ENCODE results near the gene PLCH2. TPM values are rescaled to one million over a fixed set of nuclear protein-coding genes. Genes with fewer than 3 reads are reported as not detected.
A peak's percentile ranks its signal among the peaks of the same experiment; 100 is the strongest.

PLCH2 gene
- total RNA-seq (2014; rRNA removed) (5.9 and 7.2 TPM in 2 replicates), Bru-seq, nascent RNA (percentile 48 among the genes with signal in this experiment), BruChase-seq, experiment 1, labeled RNA remaining after a 6-hour chase (percentile 57 among the genes with signal in this experiment), BruChase-seq, experiment 2, labeled RNA remaining after a 2-hour chase (percentile 53 among the genes with signal in this experiment)
- long read RNA-seq, partial matches to known transcripts, result 3 of 45 reads
- long read RNA-seq, other reads (novel, unspliced or antisense), result 42 of 45 reads

- no peak within 1 kb of the TSS for H2AFZ ChIP-seq (ENCODE audit: low read length)
- ATAC-seq, result no peak
- no peak within 1 kb of the TSS for H3K4me2 ChIP-seq (ENCODE audit: low read length)
- no peaks in the 10 kb centered on the region for H4K20me1 ChIP-seq (ENCODE audit: low read length)
- H3K9me3 ChIP-seq (ENCODE audit: low read length), result no peaks in the 10 kb centered on the region
- no peaks in the 10 kb centered on the region for H3K9me2 ChIP-seq (replicated peaks; ENCODE audit: low read length)
- no peaks in the 10 kb centered on the region for H3K79me2 ChIP-seq (ENCODE audit: low read length)
- DNase-seq, result no peak
- ChIA-PET CTCF (no interaction called here), POLR2A (ENCODE audit: unreplicated experiment) (no interaction called here)
- H3F3A ChIP-seq (ENCODE audit: low read length, unreplicated experiment), result no peaks in the 10 kb centered on the region
- no peak within 1 kb of the TSS for H3K4me3 ChIP-seq (ENCODE audit: low read length)
- no peak within 1 kb of the TSS for H3K27ac ChIP-seq (ENCODE audit: low read length)
- H3K36me3 ChIP-seq (ENCODE audit: low read depth, low read length), result no peaks in the 10 kb centered on the region
- TF ChIP-seq CTCF (conservative IDR thresholded peaks at IDR 0.05; ENCODE audit: low read depth, low read length), result no peak
- TF ChIP-seq EZH2phosphoT487 (IDR thresholded peaks at IDR 0.05; ENCODE audit: borderline replicate concordance, low read length), result no peak
- TF ChIP-seq EZH2 (IDR thresholded peaks at IDR 0.05; ENCODE audit: low read length, unreplicated experiment), result no peak
- H3K27me3 ChIP-seq (ENCODE audit: low read length), result no peaks in the 10 kb centered on the region
- no TSS peak for BruUV-seq (replicated peaks)
- H3K4me1 ChIP-seq (ENCODE audit: insufficient read depth, low read length), result no peaks in the 10 kb centered on the region
- intact Hi-C loops (cut with micrococcal nuclease), result no loop called here
- H3K9ac ChIP-seq (ENCODE audit: low read length), result no peak within 1 kb of the TSS
Measured at GRCh38 chr1:2476061-2476999, at the start of gene PLCH2. Gene PLCH2, plus strand, starts transcription at chr1:2476289. Its CDS starts 300 bp downstream, at chr1:2476589.

- H4K20me1 ChIP-seq (ENCODE audit: low read length), result no peaks in the 10 kb centered on the region
- H3K27me3 ChIP-seq (ENCODE audit: low read length), result no peaks in the 10 kb centered on the region
- ATAC-seq (no peak), DNase-seq (no peak)
- no peaks in the 10 kb centered on the region for H3K9me3 ChIP-seq (ENCODE audit: low read length)
- no peaks in the 10 kb centered on the region for H3K79me2 ChIP-seq (ENCODE audit: low read length)
- no peak overlapping the region for H3K4me2 ChIP-seq (ENCODE audit: low read length)
- H3K4me1 ChIP-seq (ENCODE audit: insufficient read depth, low read length), result no peaks in the 10 kb centered on the region
- no peaks in the 10 kb centered on the region for H3F3A ChIP-seq (ENCODE audit: low read length, unreplicated experiment)
- H3K9me2 ChIP-seq (replicated peaks; ENCODE audit: low read length), result no peaks in the 10 kb centered on the region
- POLR2A ChIA-PET (ENCODE audit: unreplicated experiment), result no interaction called here
- no peaks in the 10 kb centered on the region for H3K36me3 ChIP-seq (ENCODE audit: low read depth, low read length)
- CTCF ChIA-PET, result no interaction called here
- H2AFZ ChIP-seq (ENCODE audit: low read length), result no peak overlapping the region
- no TSS peak for BruUV-seq (replicated peaks)
- no peak overlapping the region for H3K27ac ChIP-seq (ENCODE audit: low read length)
- H3K9ac ChIP-seq (ENCODE audit: low read length), result no peak overlapping the region
- no peak overlapping the region for H3K4me3 ChIP-seq (ENCODE audit: low read length)
- intact Hi-C loops (cut with micrococcal nuclease), result no loop called here
- no peak for TF ChIP-seq CTCF (conservative IDR thresholded peaks at IDR 0.05; ENCODE audit: low read depth, low read length)
- TF ChIP-seq EZH2phosphoT487 (IDR thresholded peaks at IDR 0.05; ENCODE audit: borderline replicate concordance, low read length), result no peak
- no peak for TF ChIP-seq EZH2 (IDR thresholded peaks at IDR 0.05; ENCODE audit: low read length, unreplicated experiment)
Measured at GRCh38 chr1:2426540-2426939, 49.5 kb upstream of the PLCH2 start.

GRCh38 chr1:2427051-2427450, 49.0 kb upstream of the PLCH2 start:
- DNase-seq (no peak), ATAC-seq (no peak)
- Histone ChIP-seq H2AFZ (ENCODE audit: low read length) (no peak overlapping the region), H3K27ac (ENCODE audit: low read length) (no peak overlapping the region), H3K27me3 (ENCODE audit: low read length) (no peaks in the 10 kb centered on the region), H3K79me2 (ENCODE audit: low read length) (no peaks in the 10 kb centered on the region), H3K4me1 (ENCODE audit: insufficient read depth, low read length) (no peaks in the 10 kb centered on the region), H3K4me2 (ENCODE audit: low read length) (no peak overlapping the region), H3K9ac (ENCODE audit: low read length) (no peak overlapping the region), H3K9me3 (ENCODE audit: low read length) (no peaks in the 10 kb centered on the region), H3K36me3 (ENCODE audit: low read depth, low read length) (no peaks in the 10 kb centered on the region), H3F3A (ENCODE audit: low read length, unreplicated experiment) (no peaks in the 10 kb centered on the region), H3K9me2 (replicated peaks; ENCODE audit: low read length) (no peaks in the 10 kb centered on the region), H4K20me1 (ENCODE audit: low read length) (no peaks in the 10 kb centered on the region), H3K4me3 (ENCODE audit: low read length) (no peak overlapping the region)
- no TSS peak for BruUV-seq (replicated peaks)
- ChIA-PET CTCF (no interaction called here), POLR2A (ENCODE audit: unreplicated experiment) (no interaction called here)
- TF ChIP-seq EZH2 (IDR thresholded peaks at IDR 0.05; ENCODE audit: low read length, unreplicated experiment), result no peak
- no peak for TF ChIP-seq EZH2phosphoT487 (IDR thresholded peaks at IDR 0.05; ENCODE audit: borderline replicate concordance, low read length)
- no peak for TF ChIP-seq CTCF (conservative IDR thresholded peaks at IDR 0.05; ENCODE audit: low read depth, low read length)
- intact Hi-C loops (cut with micrococcal nuclease), result no loop called here

Measured in PC-3 (cell line).